ENCODE measurements around the gene ADAMTS7. TPM values are rescaled to one million over a fixed set of nuclear protein-coding genes. Genes with fewer than 3 reads are reported as not detected.

ADAMTS7 gene
- total and polyA plus RNA-seq, 2 of the 8 experiments (the other 6 are each of a cell fraction or from before 2014, with no cell fraction given), result 27.9 to 45.2 TPM

DNA sequence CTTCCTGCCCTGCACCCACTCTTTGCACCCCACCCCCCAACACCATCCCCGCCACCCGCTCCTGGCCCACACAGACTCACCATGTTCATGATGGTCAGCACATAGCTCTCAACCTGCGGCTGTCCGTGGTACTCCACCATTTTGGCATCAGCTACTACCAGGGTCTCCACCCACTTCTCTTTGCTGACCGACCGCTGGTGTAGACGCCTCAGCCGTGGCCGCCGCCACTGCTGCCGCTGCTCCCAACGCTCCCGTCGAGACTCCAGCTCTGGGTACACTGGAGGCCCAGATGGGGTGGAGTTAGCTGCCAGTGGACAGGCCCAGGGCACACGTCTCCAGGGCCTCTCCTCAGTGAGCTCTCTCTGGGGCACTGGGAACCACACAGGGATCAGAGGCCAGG is 14.8 kb downstream of the ADAMTS7 start:
- Histone ChIP-seq H2BK12ac (ENCODE audit: low read depth, low read length) (no peak overlapping the region), H3K4me1 (replicated peaks in 1 of 4; ENCODE audit: control insufficient read depth in 3 of 4, insufficient read depth in 4 of 4, low read length in 3 of 4) (no peaks in the 10 kb centered on the region), H3K14ac (ENCODE audit: insufficient read length) (no peak overlapping the region), H3K79me1 (ENCODE audit: low read depth, low read length) (no peaks in the 10 kb centered on the region; the same call in 1 of the 2 replicates), H3K27me3 (replicated peaks in 1 of 4; ENCODE audit: control insufficient read depth in 3 of 4, extremely low read depth in 1 of 4, insufficient read depth in 3 of 4, low read length in 3 of 4) (no peaks in the 10 kb centered on the region), H3K79me2 (ENCODE audit: control insufficient read depth in 1 of 2, insufficient read depth in 2 of 2, low read length in 2 of 2) (no peaks in the 10 kb centered on the region), H3K23ac (ENCODE audit: insufficient read length) (no peak overlapping the region), H2AFZ (ENCODE audit: low read length) (no peak overlapping the region), H3K18ac (ENCODE audit: extremely low read depth, low read length) (no peak overlapping the region), H2BK20ac (ENCODE audit: low read length) (no peak overlapping the region), H4K91ac (replicated peaks; ENCODE audit: insufficient read length, low read length) (no peak overlapping the region), H2BK5ac (ENCODE audit: low read depth, low read length) (no peak overlapping the region), H3K4ac (replicated peaks; ENCODE audit: insufficient read length, low read depth, low read length) (no peak overlapping the region), H3K9me3 (ENCODE audit: insufficient read depth in 2 of 2, low read depth in 1 of 2, low read length in 1 of 2) (no peaks in the 10 kb centered on the region), H3K4me3 (ENCODE audit: extremely low read depth in 1 of 4, insufficient read depth in 2 of 4, low read depth in 3 of 4, low read length in 4 of 4) (no peak overlapping the region), H3K56ac (replicated peaks; ENCODE audit: insufficient read length, low read depth, low read length) (no peak overlapping the region), H4K5ac (ENCODE audit: insufficient read length, low read depth, low read length) (no peak overlapping the region), H4K8ac (ENCODE audit: extremely low read depth, insufficient read depth, low read length) (no peak overlapping the region), H3K9ac (replicated peaks in 1 of 4; ENCODE audit: extremely low read depth in 1 of 4, low read depth in 3 of 4, low read length in 3 of 4) (no peak overlapping the region), H3K23me2 (ENCODE audit: low read depth, low read length) (no peaks in the 10 kb centered on the region), H3K4me2 (ENCODE audit: insufficient read depth in 1 of 2, low read depth in 2 of 2, low read length in 2 of 2) (no peak overlapping the region), H2BK120ac (replicated peaks; ENCODE audit: low read depth, low read length) (no peak overlapping the region), H3K27ac (ENCODE audit: low read depth, low read length) (no peak overlapping the region), H2AK5ac (ENCODE audit: low read depth, low read length) (no peak overlapping the region), H4K20me1 (replicated peaks in 1 of 2; ENCODE audit: control insufficient read depth in 1 of 2, insufficient read depth in 2 of 2, low read length in 2 of 2) (peaks cover 0 to 5% of the 10 kb centered on the region in 2 experiments), H2BK15ac (ENCODE audit: low read length) (no peak overlapping the region), H3K36me3 (ENCODE audit: control insufficient read depth in 2 of 4, insufficient read depth in 4 of 4, low read length in 3 of 4) (peaks cover 2 to 18% (median 7%) of the 10 kb centered on the region in 4 experiments; a peak in 7 of 8 replicates)
- no peak for DNase-seq (ENCODE audit: low read depth in 1 of 2, low spot score in 2 of 2)
- ChIA-PET CTCF (ENCODE audit: partially characterized antibody) (interaction anchor here (0.7 to 2.3 kb wide), 3 partner anchors 8 to 18 kb away, joined by 3 to 20 read pairs (median 5); no protein-coding TSS in a partner anchor), POLR2A (ENCODE audit: partially characterized antibody) (no interaction called here)
- no peak for FAIRE-seq
- WGBS, 2 experiments (ENCODE audit: extremely low coverage in 1 of 2, insufficient coverage in 1 of 2, insufficient read length in 1 of 2, insufficient replicate concordance in 2 of 2, low coverage in 1 of 2, low lambda C conversion rate in 2 of 2, missing lambda C conversion rate in 1 of 2), result 90% methylated on average over 14 of the region's 15 CpGs; no CpG with 5 or more reads in 1 of the 2 experiments
- TF ChIP-seq RFX5 (IDR thresholded peaks at IDR 0.05; ENCODE audit: borderline replicate concordance, low read depth, low read length) (no peak), BCL11A (IDR thresholded peaks at IDR 0.05; ENCODE audit: low read depth in 2 of 2, low read length in 2 of 2) (no peak), SAP30 (IDR thresholded peaks at IDR 0.05; ENCODE audit: insufficient read depth, insufficient replicate concordance, low read length) (no peak), RXRA (IDR thresholded peaks at IDR 0.05; ENCODE audit: insufficient read depth, low read depth, low read length) (no peak), SIN3A (conservative IDR thresholded peaks at IDR 0.05 in 1 of 2, IDR thresholded peaks at IDR 0.05 in 1 of 2; ENCODE audit: low read depth in 1 of 2, low read length in 2 of 2) (no peak), CBX8 (IDR thresholded peaks at IDR 0.05; ENCODE audit: borderline replicate concordance, low read depth, low read length) (no peak), TEAD4 (IDR thresholded peaks at IDR 0.05; ENCODE audit: low read depth, low read length) (no peak), POLR2A (IDR thresholded peaks at IDR 0.05; ENCODE audit: control extremely low read depth in 1 of 2, low read depth in 2 of 2, low read length in 2 of 2) (no peak), RNF2 (IDR thresholded peaks at IDR 0.05; ENCODE audit: borderline replicate concordance, low read depth, low read length, missing control alignments, poor library complexity, severe bottlenecking) (no peak), TBP (IDR thresholded peaks at IDR 0.05; ENCODE audit: low read depth, low read length) (no peak)
- TF ChIP-seq, protein P1, sequence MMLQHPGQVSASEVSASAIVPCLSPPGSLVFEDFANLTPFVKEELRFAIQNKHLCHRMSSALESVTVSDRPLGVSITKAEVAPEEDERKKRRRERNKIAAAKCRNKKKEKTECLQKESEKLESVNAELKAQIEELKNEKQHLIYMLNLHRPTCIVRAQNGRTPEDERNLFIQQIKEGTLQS (IDR thresholded peaks at IDR 0.05; ENCODE audit: insufficient read depth, low read depth, low read length), result no peak

All from H1 (cell line).